Ecto neural progenitor cell (in vitro differentiated cells): ENCODE results near the gene HDGFL3.

Experiments
- DNase-seq: peaks from one replicate; pipeline ENCODE4 v3.0.0-alpha.2; 2018; ENCODE audit warnings: low spot score

Gene HDGFL3

DNA sequence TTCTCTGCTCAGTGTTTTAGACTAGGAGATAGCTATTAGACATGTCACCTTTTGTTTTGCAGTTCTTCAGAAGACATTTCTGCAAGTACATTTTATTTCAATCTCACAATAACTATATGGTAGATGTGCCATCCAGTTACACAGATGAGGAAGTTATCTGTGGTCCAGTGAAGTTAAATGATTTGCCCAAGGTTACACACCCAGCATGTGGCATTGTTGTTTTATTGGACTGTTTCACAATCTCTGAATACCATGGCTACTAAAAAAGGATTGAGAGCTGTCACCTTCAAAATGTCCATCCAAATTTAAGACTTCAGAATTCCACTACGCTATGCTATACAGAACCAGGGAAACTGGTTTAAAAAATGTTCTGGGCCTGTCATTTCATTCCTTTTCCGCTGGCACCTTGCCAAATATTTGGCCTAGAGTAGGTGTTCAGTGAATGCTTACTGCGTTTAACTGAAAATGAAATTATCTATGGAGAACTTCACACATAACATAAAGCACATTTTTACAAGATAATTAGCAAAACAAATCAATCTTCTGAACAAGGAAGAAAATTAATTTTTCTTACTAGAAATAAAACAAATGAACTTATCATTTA is 80.0 kb downstream of the HDGFL3 start:
- DNase-seq, result no peak

DNA sequence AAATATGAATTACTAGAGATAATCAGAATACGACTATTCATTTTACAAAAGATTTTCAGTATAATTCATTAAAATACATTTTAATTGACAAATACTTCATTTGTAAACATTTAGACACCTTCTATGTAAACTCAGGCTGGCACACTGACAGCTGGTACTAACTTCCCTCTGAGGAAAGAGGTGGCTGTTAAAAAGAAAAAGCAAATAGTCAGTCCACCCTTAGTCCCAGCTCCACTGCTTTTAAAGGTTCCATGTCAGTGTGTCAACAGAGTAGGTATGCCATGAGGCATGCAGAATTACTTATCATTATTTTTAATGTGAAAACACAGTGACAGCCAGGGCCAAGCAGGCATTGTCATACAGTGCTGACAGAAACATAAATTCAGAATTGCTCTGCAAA is 84.1 kb downstream of the HDGFL3 start:
- no peak for DNase-seq

DNA sequence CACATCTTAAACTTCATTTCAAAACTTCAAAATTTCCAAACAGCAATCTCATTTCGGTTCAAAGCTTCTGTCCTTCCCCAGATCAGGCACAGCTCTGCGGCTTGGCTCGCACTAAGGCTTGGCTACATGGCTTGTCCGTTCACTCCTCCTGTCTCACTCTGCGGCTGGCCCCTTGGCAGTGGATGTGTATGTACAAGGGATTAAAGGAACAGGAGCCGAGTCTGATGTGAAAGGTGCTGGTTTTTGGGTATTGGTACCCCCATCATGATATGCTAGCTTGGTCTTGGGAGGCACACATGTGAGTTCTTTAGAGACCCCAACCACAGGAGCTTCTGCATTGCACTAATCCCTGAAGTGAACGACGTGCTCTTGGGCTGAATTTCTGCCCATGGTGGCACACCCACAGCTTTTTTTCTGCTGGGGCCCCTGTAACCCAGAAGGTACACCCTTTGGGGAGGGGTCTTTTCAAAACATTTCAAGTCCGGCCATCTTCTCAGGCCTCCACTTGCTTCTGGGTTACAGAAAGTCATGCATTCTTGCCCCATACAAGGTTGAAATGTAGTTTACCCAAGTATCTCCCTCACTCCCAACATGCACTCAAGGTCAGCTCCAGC is 87.5 kb downstream of the HDGFL3 start:
- DNase-seq, result no peak

DNA sequence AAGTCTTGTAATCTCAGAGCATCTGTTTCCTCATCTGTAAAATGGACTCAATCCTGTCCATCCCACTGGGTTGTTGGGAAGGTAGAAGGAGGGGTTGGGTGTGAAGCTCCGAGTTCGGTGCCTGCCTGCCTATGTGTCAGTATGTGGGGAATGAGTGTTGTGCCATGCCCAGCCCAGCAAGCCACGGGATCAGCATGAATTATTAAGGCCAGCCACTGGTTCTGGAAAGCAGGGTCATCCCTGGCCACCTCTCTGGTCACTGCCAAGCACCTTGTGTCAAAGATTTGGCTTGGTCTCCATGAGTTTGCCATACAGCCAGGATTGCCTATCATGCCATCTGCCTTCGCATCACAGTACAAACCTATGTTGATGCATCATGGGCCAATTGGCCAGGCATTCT is 88.7 kb downstream of the HDGFL3 start:
- no peak for DNase-seq

DNA sequence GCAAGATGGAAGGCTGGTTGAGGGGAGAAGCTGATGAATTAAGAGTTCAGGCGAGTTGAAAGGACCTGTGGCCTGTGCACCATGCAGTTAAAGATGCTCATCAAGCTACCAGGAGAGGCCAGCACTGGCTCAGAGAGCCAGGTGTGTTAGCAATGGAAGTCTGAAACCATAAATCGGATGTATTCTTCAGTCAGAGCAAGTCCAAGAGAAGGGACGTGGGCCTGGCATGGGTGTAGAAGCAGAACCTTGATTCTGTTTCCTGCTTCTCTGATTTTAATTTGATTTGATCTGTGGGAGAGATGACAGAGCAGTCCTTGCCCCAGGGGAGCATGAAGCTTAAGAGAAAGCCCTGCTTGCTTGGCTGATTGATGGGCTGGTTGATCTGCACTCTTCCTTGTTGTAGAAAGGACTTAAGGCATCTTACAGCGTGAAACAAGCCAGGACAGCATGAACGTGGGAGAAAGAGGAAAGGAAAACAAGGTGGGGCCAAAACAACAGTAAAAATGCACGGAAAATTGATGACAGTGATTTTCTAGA is 89.3 kb downstream of the HDGFL3 start:
- DNase-seq, result no peak

DNA sequence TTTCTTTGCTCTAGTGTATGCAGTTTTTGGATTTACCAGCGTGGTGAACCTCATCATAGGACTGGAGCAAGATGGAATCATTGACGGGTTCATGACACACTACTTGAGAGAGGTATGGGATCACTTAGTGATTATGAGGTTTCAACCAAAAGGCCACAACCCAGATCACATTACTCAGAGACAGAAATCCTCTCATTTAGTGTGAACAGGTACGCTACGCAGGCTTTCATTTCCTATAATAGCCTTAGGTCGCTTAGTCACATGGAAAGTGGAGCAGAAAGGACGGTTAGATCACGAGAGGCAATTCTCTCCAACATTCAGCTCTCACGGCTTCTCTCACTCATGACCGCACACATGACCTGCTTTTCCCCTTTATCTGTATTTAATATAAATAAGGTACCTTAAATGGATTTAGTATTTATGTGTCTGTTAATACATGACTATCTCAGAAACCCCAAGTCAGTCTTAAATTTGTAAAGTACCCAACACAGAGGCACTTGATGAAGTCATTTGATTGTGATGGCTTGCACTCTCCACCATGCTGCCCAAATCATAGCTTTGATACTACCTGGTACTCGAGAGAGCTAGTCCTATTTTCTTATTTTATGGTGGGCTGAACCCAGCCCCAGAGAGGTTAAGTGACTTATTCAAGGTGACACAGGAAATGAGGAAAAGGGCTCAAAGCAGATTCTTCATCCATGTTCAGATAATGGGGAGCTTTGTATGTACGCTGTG is 91.6 kb downstream of the HDGFL3 start:
- DNase-seq, result no peak

DNA sequence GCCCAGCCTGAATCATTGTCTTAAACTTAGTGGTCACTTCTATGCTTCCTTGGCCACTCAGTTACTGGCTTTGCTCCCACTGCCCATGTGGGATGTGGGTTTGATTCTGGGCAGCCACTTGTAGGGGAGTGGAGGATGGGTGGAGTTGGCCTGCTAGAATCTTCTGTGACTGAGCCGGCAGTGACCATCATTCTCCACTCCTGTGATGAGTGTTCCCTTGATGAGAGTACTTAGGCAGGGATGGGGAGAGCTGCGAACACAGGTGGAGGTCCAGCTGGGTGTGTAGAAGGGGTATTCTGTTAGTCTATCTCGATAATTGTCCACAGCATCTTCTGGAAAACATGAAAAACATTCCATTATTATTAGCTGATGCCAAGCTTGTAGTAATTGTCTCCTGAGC is 92.2 kb downstream of the HDGFL3 start:
- no peak for DNase-seq

DNA sequence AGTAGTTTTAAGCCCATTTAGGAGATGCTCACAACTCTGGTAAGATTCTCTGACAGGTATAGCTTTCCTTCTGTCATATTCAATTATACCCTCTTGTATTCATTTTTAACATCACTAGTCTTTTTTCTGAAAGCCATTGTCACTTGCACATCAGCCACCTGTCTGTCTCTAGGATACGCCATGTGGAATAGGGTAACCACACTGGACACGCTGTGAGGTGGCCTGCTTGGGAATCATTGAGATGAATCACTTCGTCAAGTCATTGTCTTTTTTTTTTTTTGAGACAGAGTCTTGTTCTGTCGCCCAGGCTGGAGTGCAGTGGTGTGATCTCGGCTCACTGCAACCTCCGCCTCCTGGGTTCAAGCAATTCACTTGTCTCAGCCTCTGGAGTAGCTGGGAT is 92.8 kb downstream of the HDGFL3 start:
- no peak for DNase-seq

DNA sequence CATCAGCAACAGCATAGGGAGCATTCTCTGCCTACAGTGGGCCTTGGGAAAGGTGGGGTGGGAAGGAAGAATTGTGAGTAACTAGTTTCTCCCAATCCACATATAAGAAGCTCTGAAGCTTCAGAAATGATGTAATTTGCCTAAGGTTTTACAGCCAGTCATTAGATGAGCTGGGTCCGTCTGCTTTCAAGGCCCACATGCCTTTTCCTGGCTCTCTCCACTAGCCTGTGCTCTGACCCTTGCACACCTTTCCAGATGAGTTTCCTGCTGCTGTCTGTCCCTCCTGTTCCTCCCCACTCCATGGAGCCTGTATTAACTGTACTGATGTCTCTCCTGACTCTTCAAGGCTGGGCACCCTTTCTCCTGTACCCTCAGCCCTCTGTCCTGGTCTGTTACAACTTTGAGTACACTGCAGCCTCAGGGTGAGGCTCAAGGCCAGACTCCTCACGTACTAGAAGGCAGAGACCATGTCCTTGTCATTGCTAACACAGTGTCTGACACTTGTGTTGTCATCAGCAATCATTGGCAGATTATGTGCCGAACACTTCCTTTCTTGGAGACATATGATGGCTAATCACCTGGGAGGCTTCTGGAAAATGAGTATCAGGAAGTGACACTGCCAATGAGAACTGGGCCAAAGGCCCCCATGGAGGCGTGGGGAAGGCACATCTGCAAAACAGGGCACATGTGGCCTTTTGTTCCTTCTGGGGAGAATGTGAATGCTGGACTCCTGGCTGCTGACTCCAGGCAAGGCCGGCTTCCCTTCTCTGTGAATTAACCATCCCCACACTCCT is 93.5 kb downstream of the HDGFL3 start:
- DNase-seq, result no peak

DNA sequence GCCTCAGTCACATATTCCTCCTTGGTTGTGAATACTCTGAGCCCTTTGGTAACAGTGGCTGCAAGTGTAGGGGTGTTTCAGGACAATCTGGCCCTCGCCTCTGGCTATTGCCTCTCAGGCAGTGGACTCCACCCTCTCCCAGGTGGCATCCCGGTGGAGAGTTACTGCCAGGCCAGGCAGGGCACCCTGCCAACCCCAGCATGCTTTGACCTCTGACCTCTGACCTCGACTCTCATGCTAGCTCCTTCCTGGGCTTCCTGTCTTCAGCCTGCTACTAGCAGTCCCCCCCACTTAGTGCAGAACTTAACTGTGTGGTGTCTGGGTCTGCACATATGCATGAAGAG is 94.7 kb downstream of the HDGFL3 start:
- DNase-seq, result no peak

DNA sequence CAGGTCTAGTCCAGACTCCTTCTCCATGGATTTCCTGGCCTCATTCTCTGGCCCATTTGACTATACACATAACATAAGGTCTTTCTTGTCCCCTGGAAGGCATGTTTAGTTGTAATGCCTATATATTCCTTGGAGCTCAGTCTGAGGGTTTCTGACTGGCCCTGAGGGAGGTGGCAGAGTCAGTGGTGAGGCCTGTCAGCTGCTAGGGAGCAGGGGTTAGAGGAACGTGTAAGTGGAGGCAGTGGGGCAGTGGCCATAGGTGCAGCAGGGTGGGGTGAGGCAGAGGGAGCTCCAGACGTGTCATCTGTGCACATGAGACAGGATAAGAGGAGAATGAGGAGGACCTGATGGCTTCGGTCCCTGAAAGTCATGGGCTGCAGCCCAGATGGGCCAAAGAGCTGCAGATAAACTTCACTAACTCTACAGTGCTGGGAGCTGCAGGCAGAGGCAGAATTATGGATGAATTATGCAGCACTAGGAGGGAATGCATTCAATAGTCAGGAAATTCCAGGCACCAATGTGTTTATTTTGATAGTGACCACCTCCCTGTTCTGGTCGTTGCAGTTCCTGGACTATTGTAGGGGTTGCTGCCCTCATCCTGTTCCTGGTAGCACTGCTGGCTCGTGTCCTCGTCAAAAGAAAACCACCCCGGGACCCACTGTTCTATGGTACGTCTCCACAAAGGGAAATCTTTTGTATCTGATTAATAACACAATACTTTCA is 95.2 kb downstream of the HDGFL3 start:
- DNase-seq, result no peak

DNA sequence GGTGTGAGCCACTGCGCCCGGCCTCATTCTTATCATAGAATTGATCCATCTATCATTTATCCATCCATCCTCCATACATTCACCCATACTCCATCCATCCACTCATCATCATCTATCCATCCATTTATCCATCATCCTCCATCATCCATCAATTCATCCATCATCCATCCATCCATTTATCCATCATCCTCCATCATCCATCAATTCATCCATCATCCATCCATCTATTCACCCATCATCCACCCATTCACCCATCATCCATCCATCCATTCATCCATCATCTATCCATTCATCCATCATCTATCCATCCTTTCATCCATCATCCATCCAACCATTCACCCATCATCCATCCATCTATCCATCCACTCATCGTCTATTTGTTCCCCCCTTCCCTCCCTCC is 96.5 kb downstream of the HDGFL3 start:
- DNase-seq, result no peak

DNA sequence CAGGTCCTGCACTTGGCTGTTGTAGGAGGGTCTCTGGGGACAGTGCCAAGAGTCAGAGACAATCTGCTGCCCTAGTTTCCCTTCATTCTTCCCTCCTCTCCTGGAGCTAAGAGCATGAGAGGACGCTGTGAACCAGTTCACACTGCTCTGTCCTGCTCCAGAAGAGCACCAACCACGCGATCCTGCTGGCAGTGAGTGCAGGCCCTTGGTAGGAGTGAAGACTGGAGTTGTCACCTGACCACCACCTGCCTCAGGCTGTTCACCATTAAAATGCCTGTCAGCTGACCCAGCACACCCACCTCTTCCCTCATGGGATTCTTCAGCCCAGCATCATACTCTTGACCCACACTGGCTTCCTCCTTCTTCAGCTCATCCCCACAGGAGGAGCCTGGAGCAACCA is 97.2 kb downstream of the HDGFL3 start:
- DNase-seq, result no peak

DNA sequence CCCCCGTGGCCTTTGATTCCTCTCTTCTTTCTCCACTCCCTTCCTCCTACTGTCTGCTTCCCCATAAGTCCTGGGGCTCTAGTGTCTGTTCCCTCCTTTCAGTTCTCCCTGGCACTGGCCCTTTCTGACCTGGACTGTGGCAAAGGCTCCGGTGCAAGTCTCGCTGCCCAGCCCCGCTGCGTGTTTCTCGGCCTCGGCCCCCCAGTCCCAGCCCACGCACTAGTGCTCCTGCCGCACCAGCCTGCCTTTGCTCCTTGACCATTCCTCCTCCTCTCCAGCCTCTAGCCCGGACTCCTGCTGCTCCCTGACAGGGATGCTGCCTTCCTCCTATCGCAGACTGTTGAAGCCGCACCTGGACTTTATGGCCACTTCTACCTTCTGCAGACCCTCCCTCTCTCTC is 98.1 kb downstream of the HDGFL3 start:
- DNase-seq, result no peak

DNA sequence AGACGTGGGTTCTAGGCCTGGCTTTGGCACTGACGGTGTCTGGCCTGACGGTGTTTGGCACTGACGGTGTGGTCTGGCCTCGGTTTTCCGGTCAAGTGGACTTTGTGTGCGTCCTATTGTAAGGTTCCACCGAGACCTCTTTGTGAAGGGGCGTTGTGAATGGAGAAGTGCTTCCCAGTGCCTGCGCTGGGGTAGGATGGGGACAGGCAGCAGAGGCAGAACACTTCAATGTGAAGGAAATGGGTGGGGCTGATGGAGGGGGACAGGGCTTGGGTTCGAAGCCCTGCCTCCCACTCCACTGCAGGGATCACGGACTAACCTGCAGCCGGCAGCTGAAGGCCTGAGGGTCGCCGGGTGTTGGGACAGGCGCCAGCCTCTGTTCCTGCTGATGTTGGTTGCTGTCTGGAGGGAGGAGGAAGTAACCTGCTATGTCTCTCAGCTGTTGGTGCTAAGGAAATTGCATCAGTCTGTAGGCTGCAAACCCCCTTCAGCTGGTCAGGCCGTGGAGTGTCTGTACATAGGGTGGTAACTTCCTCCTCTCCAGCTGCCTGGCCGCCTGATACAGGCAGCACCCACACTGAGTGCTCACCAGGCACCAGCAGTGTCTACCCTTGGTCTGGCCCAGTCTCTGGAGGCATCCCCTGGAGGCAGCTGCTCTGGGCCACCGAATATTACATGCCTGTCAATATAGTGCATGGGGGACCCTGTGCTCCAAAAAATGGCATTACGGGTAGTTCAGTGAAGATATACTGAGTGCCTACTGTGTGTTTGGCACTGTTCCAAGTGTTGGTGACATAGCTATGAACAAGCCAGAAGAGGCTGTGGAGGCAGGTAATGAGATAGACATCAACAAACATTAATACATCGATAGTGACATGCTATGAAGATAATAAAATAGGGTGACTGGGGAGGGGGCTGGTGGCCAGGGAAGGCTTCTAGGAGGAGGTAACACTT is 99.1 kb downstream of the HDGFL3 start:
- no peak for DNase-seq

DNA sequence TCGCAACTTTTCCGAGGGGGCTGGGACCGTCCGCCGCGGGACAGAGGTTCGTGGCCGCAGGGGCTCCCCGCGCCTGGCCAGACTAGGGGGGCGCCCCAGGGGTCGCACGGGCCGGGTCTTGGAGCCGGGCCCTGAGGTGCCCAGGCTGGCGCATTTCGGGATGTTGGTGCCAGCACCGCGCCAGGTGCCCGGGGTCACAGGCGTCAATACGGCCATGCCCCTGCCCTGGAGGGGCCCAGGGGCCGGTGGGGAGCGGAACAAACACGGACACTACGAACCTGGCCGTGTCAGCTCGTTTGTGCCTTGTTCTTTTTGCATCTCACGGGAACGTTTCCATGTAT is 99.8 kb downstream of the HDGFL3 start:
- DNase-seq, result no peak

DNA sequence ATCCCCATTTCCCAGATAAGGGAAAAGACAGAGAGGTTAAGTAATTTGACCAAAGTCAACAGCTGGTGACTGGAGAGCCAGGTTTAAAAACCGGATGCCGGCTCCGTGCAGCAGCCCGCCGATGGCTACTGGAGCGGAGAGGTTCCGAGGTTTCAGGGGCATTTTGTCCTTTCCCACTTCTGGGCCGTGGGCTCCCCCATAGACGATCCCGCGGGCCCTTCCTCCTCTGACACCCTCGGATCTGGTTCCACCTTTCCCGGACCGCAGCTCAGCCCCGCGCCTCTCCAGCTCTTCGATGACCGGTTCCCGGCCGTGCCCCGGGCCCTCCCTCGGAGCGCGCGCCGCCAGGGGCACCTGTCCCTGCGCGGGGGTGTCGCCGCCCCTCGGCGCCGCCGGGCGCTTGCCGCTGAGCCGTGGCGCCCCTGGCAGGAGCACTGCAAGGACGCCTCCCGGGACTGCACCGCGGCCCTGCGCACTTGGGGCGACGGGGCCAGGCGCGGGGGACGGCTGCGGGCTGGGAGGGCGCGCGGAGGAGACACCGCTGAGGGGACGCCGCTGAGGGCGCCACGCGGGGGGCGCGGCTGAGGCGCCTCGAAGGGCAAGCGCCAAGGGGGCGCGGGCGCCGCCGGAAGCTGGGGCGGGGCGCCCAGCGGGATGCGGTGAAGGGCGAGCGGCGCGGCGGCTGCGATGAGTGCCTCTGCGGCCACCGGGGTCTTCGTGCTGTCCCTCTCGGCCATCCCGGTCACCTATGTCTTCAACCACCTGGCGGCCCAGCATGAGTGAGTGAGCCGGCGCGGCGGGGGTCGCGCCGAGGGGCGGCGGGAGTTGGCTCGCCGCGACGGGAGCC is 100.4 kb downstream of the HDGFL3 start, which contains the start of gene TM6SF1:
Gene TM6SF1 (plus strand): TSS at position 652 of the 847 bp plus-strand sequence. CDS start 36 bp downstream, at position 688.
- DNase-seq, result peak; percentile 53

DNA sequence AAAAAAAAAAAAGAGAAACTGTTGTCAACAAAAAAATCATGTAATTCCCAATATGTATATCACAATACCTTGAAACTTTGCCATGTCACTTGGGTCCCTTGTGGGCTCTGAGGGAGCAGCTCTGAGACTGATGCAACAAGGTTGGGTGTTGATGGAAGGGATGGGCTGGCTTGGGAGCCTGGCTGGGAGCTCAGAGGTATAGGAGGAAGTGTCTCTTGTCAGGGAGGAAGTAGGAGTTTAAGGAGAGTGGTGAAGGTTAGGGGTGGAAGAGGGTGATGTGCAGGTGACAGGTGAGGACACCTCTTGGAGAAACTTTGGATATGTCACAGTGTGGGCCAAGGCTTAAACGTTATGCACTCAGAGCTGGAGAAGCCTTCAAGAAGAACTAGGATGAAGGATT is 102.2 kb downstream of the HDGFL3 start:
- no peak for DNase-seq

DNA sequence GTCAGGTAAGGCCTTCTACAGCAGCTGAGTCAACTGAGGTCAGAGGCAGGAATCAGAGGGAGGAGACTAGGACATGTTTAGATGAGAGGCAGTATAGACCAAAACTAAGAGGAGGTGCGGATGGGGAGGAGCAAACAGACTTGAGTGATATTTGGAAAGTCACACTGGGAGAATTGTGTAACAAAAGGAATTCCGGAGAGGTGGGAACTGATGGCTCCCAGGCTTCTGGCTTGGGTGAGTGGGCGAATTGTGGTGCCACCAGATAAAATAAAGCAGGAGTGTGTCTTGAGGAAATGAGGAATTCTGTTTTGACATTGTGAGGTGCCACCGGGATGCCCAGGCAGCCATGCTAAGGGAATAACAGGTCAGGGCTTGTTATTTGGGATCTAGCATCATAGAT is 103.5 kb downstream of the HDGFL3 start:
- DNase-seq, result no peak

DNA sequence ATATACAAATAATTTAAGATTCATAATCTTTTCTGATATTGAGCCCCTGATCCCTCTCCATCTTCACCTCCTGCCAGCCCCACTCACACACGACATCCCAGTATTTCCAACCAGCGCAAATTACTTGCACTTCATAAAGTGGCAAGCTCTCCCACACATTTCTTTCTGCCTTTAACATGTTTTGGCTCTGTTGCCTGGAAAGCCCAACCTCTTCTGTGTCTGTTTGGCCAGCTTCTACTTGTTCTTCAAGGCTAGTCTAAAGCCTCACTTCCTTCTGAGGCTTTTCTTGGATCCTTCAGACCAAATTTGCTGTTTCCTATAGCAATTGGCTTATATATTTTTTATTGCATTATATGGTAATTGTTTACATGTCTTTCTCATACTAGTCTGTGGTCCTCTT is 105.3 kb downstream of the HDGFL3 start:
- no peak for DNase-seq
